HEK293 (cell line): ENCODE measurements around the gene M1AP.

ENCODE experiments used
- GFI1B ChIP-seq: fragments of 450-650 bp; formaldehyde crosslinking; IDR thresholded peaks from 2 replicates; pipeline ENCODE4 v1.5.1; 2016; ENCODE audit warnings: missing biosample characterization, missing genetic modification characterization
- GLIS2 ChIP-seq: fragments of 450-650 bp; formaldehyde crosslinking; IDR thresholded peaks from 2 replicates; pipeline ENCODE4 v1.5.1; 2016; ENCODE audit warnings: missing biosample characterization, missing genetic modification characterization
- KLF1 ChIP-seq: fragments of 450-650 bp; formaldehyde crosslinking; IDR thresholded peaks from 2 replicates; pipeline ENCODE4 v1.5.1; 2016; ENCODE audit warnings: missing biosample characterization, missing genetic modification characterization
- YY1 ChIP-seq: fragments of 450-650 bp; formaldehyde crosslinking; IDR thresholded peaks from 2 replicates; pipeline ENCODE4 v1.5.1; 2018; ENCODE audit warnings: missing biosample characterization, missing genetic modification characterization
- ZNF223 ChIP-seq: fragments of 450-650 bp; formaldehyde crosslinking; IDR thresholded peaks from 2 replicates; pipeline ENCODE4 v1.5.1; 2016; ENCODE audit warnings: missing biosample characterization, missing genetic modification characterization
- ZNF423 ChIP-seq: fragments of 450-650 bp; formaldehyde crosslinking; IDR thresholded peaks from 2 replicates; pipeline ENCODE4 v1.5.1; 2016; ENCODE audit warnings: missing biosample characterization, missing genetic modification characterization
- ZNF544 ChIP-seq: fragments of 450-650 bp; formaldehyde crosslinking; IDR thresholded peaks from 2 replicates; pipeline ENCODE4 v1.5.0; 2017; ENCODE audit warnings: missing biosample characterization, missing genetic modification characterization
- ZNF768 ChIP-seq: fragments of 450-650 bp; formaldehyde crosslinking; IDR thresholded peaks from 2 replicates; pipeline ENCODE4 v1.5.1; 2018; ENCODE audit warnings: missing biosample characterization, mild to moderate bottlenecking, missing genetic modification characterization
- ZNF777 ChIP-seq: fragments of 450-650 bp; formaldehyde crosslinking; IDR thresholded peaks from 2 replicates; pipeline ENCODE4 v1.5.1; 2017; ENCODE audit warnings: missing biosample characterization, missing genetic modification characterization, borderline replicate concordance
- TF ChIP-seq, protein P1 (sequence below): fragments of 450-650 bp; formaldehyde crosslinking; IDR thresholded peaks from 2 replicates; pipeline ENCODE4 v1.5.1; 2016; ENCODE audit warnings: missing biosample characterization, missing genetic modification characterization
- TF ChIP-seq, protein P2 (sequence below): fragments of 450-650 bp; formaldehyde crosslinking; IDR thresholded peaks from 2 replicates; pipeline ENCODE4 v1.5.1; 2016; ENCODE audit warnings: missing biosample characterization, missing genetic modification characterization, low read depth

DNA sequence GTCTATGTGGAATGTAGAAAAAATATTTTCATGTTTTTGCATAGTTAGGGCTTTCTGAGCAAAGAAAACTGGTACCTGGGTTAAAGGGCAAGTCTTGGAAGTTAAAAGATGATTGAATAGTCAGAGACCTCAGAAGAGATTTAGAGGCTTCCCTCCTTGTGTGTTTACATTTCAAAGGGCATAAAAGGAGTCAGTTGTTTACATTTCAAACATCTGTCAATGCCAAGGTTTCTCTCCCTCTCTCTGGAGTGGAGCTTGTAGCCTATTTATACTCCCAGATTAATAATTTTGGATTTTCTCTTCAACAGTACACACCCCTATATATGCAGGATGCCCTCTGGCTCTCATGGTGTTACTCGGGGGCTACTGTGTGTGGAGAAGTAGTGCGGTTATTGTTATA is 8.6 kb downstream of the M1AP start:
- TF ChIP-seq ZNF223 (tag by site-specific recombination), result no peak
- no peak for TF ChIP-seq YY1 (tag by site-specific recombination)
- TF ChIP-seq GFI1B (tag by site-specific recombination), result no peak
- TF ChIP-seq ZNF423, result no peak
- TF ChIP-seq ZNF768 (tag by site-specific recombination), result no peak
- TF ChIP-seq, protein P1, sequence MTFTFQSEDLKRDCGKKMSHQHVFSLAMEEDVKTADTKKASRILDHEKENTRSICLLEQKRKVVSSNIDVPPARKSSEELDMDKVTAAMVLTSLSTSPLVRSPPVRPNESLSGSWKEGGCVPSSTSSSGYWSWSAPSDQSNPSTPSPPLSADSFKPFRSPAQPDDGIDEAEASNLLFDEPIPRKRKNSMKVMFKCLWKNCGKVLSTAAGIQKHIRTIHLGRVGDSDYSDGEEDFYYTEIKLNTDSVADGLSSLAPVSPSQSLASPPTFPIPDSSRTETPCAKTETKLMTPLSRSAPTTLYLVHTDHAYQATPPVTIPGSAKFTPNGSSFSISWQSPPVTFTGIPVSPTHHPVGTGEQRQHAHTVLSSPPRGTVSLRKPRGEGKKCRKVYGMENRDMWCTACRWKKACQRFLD (tag by site-specific recombination), result no peak
- TF ChIP-seq, protein P2, sequence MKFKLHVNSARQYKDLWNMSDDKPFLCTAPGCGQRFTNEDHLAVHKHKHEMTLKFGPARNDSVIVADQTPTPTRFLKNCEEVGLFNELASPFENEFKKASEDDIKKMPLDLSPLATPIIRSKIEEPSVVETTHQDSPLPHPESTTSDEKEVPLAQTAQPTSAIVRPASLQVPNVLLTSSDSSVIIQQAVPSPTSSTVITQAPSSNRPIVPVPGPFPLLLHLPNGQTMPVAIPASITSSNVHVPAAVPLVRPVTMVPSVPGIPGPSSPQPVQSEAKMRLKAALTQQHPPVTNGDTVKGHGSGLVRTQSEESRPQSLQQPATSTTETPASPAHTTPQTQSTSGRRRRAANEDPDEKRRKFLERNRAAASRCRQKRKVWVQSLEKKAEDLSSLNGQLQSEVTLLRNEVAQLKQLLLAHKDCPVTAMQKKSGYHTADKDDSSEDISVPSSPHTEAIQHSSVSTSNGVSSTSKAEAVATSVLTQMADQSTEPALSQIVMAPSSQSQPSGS (tag by site-specific recombination), result no peak
- no peak for TF ChIP-seq ZNF544 (tag by site-specific recombination)
- TF ChIP-seq ZNF777 (tag by site-specific recombination), result no peak
- TF ChIP-seq GLIS2, result no peak
- TF ChIP-seq KLF1 (tag by site-specific recombination), result no peak
